ENCODE data around the gene RNF113A. TPM values are rescaled to one million over a fixed set of nuclear protein-coding genes. Genes with fewer than 3 reads are reported as not detected.

The RNF113A gene
- total RNA-seq, 2 donors from 2014 or later = 9.3 to 9.8 TPM

- no peaks in the 10 kb centered on the region for H3K4me1 Mint-ChIP-seq
- H3K4me3 ChIP-seq (ENCODE audit: low read length) = no peak overlapping the region
- H3K9ac ChIP-seq (ENCODE audit: extremely low read depth, low read length, poor library complexity, severe bottlenecking) = no peak overlapping the region
- H3K27me3 ChIP-seq (ENCODE audit: control insufficient read depth, insufficient read depth, low read length, poor library complexity, severe bottlenecking) = no peaks in the 10 kb centered on the region
- no peak overlapping the region for H3K27ac ChIP-seq (ENCODE audit: low read depth, low read length)
- H3K36me3 Mint-ChIP-seq (ENCODE audit: low read depth) = peaks cover 2% of the 10 kb centered on the region
- no peak overlapping the region for H3K4me3 Mint-ChIP-seq
- H3K9me3 Mint-ChIP-seq = peaks cover 52% of the 10 kb centered on the region
- no peaks in the 10 kb centered on the region for H3K27me3 Mint-ChIP-seq (ENCODE audit: insufficient read depth)
- DNase-seq = no peak
- no peak for TF ChIP-seq CTCF (conservative IDR thresholded peaks at IDR 0.05)
- H3K4me1 ChIP-seq (ENCODE audit: control insufficient read depth, insufficient read depth, low read length) = no peaks in the 10 kb centered on the region
- no peaks in the 10 kb centered on the region for H3K36me3 ChIP-seq (ENCODE audit: control insufficient read depth, insufficient read depth, low read length)
- no peak overlapping the region for H3K27ac Mint-ChIP-seq
- H3K9me3 ChIP-seq (ENCODE audit: control insufficient read depth, low read length) = no peaks in the 10 kb centered on the region
- 90% methylated on average over 2 of the region's 2 CpGs; no CpG with 5 or more reads in 1 of the 2 experiments for WGBS, 2 experiments (ENCODE audit: insufficient coverage in 1 of 2, insufficient read length in 1 of 2)
Observed at GRCh38 chrX:119917877-119918276, 46.3 kb upstream of the RNF113A start.

- no peaks in the 10 kb centered on the region for H3K4me1 ChIP-seq (ENCODE audit: control insufficient read depth, insufficient read depth, low read length)
- TF ChIP-seq CTCF (conservative IDR thresholded peaks at IDR 0.05) = no peak
- DNase-seq = no peak
- WGBS, 2 experiments (ENCODE audit: insufficient coverage in 1 of 2, insufficient read length in 1 of 2) = 80 to 92% methylated on average over 1 to 4 of the region's 5 CpGs
- Mint-ChIP-seq H3K4me3 (no peak overlapping the region), H3K4me1 (no peaks in the 10 kb centered on the region), H3K36me3 (ENCODE audit: low read depth) (peaks cover 2% of the 10 kb centered on the region), H3K27ac (no peak overlapping the region), H3K27me3 (ENCODE audit: insufficient read depth) (no peaks in the 10 kb centered on the region), H3K9me3 (peaks cover 62% of the 10 kb centered on the region)
- H3K4me3 ChIP-seq (ENCODE audit: low read length) = no peak overlapping the region
- no peak overlapping the region for H3K27ac ChIP-seq (ENCODE audit: low read depth, low read length)
- no peaks in the 10 kb centered on the region for H3K9me3 ChIP-seq (ENCODE audit: control insufficient read depth, low read length)
- no peaks in the 10 kb centered on the region for H3K27me3 ChIP-seq (ENCODE audit: control insufficient read depth, insufficient read depth, low read length, poor library complexity, severe bottlenecking)
- H3K9ac ChIP-seq (ENCODE audit: extremely low read depth, low read length, poor library complexity, severe bottlenecking) = no peak overlapping the region
- H3K36me3 ChIP-seq (ENCODE audit: control insufficient read depth, insufficient read depth, low read length) = no peaks in the 10 kb centered on the region
Observed at GRCh38 chrX:119916310-119916709, 44.8 kb upstream of the RNF113A start.

DNA sequence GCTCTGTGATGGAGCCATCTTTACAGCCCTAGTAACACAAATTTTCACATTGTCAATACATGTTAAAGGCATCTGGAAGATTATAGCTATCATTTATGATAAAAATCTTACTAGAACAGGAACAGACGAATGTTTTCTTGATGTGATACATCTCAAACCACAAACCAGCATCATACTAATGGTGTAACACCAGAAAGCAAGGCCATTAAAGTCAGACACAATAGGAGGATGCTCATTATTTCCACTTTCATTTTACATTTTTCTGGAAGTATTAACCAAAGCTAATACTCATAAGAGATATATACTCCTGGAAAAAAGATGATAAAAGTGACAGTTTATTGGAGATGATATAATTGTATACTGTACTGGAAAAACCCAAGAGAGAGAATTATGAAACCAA lies 29.4 kb upstream of the RNF113A start:
- no peaks in the 10 kb centered on the region for H3K27me3 ChIP-seq (ENCODE audit: control insufficient read depth, insufficient read depth, low read length, poor library complexity, severe bottlenecking)
- no peak for TF ChIP-seq CTCF (conservative IDR thresholded peaks at IDR 0.05)
- H3K9me3 ChIP-seq (ENCODE audit: control insufficient read depth, low read length) = no peaks in the 10 kb centered on the region
- no peaks in the 10 kb centered on the region for H3K36me3 Mint-ChIP-seq (ENCODE audit: low read depth)
- H3K4me1 ChIP-seq (ENCODE audit: control insufficient read depth, insufficient read depth, low read length) = no peaks in the 10 kb centered on the region
- H3K9ac ChIP-seq (ENCODE audit: extremely low read depth, low read length, poor library complexity, severe bottlenecking) = no peak overlapping the region
- H3K27me3 Mint-ChIP-seq (ENCODE audit: insufficient read depth) = no peaks in the 10 kb centered on the region
- no peak for DNase-seq
- no peak overlapping the region for H3K27ac Mint-ChIP-seq
- no peaks in the 10 kb centered on the region for H3K36me3 ChIP-seq (ENCODE audit: control insufficient read depth, insufficient read depth, low read length)
- H3K4me1 Mint-ChIP-seq = no peaks in the 10 kb centered on the region
- no peak overlapping the region for H3K27ac ChIP-seq (ENCODE audit: low read depth, low read length)
- H3K9me3 Mint-ChIP-seq = peaks cover 52% of the 10 kb centered on the region
- no peak overlapping the region for H3K4me3 ChIP-seq (ENCODE audit: low read length)
- 100% methylated on average over 1 of the region's 1 CpG; no CpG with 5 or more reads in 1 of the 2 experiments for WGBS, 2 experiments (ENCODE audit: insufficient coverage in 1 of 2, insufficient read length in 1 of 2)
- no peak overlapping the region for H3K4me3 Mint-ChIP-seq
